DMS 273 (cell line): ENCODE measurements around the gene SNED1.
"Not testable (repeated sequence)": the region's sequence is repeated elsewhere in the genome, so short reads cannot be mapped to it uniquely, and the experiment has no call there.

ENCODE experiments used
- DNase-seq: peaks from one replicate; lab custom pipeline; 2025; ENCODE audit not compliant: unreplicated experiment; lab: John Stamatoyannopoulos, UW

SNED1 gene

DNA sequence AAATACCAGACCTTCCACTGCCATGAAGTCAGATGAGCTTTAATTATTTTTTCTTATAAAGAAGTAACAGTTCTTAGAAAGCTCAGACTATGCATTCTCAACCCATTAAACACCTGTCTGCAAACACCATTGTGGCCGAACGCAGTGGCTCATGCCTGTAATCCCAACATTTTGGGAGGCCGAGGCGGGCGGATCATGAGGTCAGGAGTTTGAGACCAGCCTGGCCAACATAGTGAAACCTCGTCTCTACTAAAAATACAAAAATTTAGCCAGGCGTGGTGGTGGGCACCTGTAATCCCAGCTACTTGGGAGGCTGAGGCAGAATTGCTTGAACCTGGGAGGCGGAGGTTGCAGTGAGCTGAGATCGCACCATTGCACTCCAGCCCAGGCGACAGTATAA lies 106.2 kb downstream of the SNED1 start:
- not testable (repeated sequence) for DNase-seq

DNA sequence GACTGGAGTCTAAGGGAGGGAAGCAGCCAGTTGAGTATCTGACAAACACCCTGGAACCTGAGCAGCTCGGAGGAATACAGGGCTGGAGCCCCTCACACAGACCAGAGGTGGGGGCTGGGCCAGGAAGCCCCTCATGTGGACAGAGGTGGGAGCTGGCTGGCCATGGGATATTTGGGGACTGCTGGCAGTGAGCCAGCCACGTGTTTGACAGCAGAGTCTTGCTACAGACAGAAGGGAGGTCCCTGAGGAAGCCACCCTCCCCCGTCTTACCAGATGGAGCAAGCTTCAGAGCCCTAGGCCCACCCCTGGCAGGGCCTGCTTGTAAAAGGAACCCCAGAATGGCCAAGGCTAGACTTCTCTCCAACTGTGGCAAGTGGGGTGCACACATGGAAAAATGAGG lies 107.2 kb downstream of the SNED1 start:
- DNase-seq: peak; percentile 62

DNA sequence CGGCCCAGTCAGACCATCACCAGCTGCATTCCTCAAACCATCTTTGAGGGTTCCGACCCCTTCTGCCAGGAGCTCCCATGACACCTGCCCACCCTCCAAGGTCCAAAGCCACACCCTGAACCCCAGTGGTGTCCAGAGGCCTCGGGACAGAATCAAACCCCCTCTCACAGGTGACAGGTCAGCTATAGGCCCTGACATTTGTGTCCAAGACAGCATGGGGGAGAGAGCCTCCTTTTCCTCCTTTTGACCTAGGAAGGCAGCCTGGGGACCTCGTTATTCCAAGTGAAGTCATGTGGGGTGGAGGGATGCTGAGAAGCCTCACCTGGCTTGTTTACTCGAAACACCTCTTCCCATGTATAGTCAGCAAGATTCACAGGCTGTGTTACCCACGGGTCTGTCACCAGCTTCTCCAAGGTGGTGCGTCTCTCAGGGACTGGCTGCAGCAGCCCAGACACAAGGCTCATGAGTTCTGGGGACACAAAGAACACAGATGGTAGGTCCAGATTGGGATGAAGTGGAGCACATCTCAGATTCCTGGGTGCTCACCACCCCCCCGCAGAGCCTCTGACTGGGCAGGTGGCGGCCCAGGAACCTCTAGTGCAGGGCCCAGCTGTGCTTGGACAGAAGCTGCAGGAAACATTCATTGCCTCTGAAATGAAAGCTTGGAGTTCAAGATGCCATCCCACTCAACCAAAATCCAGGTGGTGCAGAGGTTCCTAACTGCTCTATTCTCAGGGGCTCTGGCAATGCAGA lies 108.8 kb downstream of the SNED1 start:
- DNase-seq: peak; percentile 28

DNA sequence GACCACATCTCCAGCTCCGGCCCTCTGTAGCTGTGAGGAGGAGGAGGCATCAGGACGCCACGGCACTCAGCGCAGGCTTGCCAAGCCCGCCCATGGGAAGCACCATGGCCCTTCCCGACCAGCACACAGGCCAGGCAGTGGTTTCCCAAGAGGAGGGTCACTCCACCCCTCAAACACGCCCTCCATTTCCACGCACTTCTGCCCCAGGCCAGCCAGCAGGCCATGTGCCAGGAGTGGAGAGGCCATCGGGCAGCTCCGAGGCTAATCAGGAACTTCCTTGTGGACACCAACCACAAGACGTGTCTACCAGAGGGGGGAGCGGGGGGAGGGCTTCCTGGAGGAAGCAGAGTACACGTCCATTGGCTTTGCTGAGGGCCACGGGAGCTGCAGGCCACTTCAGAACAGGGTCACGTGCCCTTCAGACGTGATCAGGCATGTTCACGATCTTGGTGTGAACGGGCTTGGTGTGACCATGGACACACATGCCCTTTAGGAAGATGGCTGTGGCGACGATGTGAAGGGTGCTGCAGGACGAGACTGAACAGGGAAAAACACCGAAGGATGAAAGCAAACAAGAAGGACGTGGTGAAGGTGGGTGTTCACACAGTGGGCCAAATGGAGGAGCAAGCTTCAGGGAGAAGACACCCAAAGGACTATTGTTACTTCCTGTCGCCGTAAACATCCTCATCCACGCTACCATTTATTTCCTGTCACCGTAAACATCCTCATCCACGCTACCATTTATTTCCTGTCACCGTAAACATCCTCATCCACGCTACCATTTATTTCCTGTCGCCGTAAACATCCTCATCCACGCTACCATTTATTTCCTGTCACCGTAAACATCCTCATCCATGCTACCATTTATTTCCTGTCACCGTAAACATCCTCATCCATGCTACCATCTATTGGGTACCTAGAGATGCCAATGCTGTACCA lies 110.1 kb downstream of the SNED1 start:
- DNase-seq: no peak

DNA sequence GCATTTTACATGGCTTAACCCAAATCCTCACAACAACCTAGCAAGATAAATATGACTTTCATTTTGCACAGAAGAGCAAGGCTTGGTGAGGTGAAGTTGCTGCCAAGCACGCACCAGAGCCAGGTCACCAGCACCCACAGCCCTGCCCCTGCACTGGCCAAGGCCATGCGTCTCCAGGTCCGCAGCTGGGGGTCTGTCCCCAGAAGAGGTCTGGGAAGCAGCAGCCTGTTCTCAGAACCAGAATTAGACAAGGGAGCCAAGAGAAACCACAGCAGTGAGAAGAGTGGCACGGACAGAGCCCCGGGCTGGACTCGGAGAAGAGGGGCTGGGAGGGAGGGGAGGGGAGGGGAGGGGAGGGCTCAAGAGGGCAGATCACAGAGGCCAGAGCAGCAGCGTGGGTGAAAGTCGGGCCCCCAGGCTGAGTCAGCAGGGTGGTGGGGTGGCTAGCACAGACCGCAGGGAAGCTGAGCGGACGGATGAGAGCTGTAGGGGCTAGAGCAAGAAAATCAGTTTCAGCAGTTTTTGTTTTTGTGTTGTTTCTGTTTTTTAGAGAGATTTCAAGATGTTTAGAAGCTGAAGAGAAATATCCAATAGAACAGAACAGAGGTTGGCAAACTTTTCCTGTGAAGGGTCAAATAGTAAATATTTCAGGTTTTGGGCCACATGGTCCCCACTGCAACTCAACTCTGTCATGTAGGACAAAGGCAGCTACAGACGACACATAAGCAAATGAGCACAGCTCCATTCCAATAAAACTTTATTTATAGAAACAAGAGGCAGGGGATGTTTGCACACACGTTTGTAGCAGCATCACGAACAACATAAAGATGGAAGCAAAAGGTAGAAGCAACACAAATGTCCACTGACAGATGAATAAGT lies 111.0 kb downstream of the SNED1 start:
- no peak for DNase-seq

DNA sequence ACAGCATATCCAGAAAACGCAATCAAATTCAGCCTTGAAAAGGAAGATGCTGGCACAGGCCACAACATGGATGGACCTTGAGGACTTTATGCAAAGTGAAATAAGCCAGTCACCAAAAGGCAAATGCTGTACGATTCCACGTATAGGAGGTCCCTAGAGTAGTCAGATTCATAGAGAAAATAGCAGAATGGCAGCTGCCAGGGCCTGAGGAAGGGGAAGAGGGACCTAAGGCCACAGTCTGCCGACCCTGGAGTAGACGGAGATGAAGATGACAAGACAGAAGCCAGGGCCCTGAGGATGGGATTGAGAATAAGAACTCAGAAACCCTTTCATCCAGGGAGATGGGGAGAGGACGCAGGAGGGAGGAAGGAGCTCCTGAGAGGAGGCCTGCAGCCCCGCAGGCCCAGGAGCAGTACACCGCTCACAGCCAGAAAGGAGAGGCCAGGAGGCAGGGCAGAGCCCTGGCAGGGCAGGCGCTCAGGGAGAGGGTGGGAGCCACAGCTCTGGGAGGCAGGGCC lies 111.7 kb downstream of the SNED1 start:
- no peak for DNase-seq

DNA sequence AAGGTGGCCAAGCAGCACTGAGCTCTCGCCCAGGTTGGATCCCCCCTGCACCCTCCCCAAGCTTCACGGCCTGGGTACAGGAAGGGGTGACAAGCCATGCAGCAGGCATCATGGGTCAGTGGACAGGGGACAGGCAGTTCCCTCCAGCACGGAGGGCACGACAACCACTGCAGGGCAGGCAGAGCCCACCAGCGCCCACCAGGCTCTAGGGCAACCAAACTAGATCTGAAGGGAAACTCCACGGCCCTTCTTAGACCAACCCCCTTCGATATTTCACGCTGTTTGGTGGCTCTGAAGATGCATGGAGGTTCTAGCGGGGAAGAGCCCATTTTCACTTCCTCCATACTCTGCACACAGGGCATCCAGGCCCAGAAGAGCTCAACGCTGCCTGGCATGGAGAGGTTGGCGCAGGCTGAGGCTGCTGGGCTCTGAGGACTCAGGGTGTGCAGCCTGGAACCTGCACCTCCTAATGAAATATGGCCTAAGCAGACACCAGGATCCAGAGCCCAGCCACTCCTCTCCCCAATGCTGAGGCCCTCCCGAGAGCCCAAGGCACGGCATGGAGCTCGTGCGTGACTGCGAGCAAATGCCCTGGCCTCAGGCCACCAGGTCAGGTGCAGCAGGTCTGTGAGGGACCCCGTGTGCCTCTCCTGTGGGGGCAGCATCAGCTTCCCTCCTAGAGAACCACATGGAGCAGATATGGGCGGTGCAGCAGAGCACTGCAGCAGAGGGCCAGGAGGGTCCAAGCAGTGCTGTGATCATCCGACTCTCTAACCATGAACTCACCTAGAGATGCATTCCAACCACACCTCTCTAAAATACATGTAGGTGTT lies 112.4 kb downstream of the SNED1 start:
- no peak for DNase-seq

DNA sequence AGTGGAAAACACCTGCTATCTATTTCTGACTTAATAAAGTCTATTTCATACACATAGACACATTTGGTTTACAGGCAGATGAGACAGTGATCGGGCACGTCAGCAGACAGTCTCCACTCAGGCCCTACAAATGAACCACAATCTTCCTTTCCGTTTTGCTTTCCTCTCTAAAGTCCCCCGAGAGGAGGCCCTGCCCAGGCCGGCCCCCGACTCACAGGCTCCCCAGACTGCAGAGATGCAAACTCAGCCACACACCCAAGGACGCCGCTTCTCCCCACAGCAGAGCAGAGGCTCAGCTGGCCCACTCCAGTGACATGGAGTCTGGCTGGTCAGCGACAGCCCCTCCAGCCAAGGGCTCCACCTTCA lies 113.0 kb downstream of the SNED1 start:
- DNase-seq: no peak

DNA sequence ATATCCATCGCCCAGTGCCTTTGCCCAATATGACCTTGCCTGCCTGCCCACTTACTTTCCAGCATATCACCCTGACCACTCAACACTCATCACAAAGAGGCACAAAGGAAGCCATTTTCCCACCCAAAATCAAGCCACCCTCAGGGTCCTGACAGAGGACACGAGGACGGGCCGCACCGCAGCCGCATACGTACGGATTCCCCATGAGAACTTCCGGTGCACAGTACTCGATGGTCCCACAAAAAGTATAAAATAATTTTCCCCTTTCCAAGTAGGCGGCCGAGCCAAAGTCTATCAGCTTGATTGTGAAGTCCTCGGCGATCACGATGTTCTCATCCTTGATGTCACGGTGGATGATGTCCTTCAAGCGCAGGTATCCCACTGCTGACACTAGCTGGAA lies 113.6 kb downstream of the SNED1 start:
- no peak for DNase-seq

DNA sequence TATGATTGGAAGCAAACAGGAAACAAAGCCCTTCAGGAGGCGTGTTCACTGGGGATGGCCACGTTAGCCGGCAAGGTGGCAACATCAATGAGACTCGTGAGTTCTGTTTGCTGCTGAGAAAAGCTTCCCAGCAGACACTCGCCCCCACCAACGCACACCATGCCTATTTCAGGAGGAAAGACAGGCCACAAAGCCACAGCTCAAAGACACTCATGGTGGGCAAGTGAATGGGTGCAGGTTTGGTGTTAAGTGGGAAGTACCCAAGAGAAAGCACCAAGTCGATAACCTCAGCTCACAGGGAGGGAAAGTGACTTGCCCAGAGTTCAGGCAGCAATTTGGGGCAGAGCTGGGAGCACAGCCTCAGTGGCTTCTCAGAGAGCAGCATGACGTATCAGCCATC lies 114.2 kb downstream of the SNED1 start:
- no peak for DNase-seq

DNA sequence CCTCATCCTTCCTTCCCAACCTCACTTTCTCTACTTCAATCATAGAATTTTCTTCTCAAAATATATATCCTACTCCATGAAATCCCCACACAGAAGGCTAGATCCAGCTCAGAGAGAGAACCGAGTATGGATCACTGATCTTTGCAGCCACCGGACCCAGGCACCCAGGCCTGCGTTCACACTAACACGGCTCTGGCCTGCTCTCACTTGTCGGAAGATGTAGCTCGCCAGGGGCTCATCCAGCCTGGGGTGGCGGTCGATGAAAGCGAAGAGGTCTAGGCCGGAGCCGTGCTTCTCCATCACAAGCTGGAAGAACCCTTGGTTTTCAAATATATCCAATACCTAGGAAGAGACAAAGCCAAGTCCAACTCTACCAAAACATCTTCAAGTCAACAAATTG lies 116.4 kb downstream of the SNED1 start:
- no peak for DNase-seq

DNA sequence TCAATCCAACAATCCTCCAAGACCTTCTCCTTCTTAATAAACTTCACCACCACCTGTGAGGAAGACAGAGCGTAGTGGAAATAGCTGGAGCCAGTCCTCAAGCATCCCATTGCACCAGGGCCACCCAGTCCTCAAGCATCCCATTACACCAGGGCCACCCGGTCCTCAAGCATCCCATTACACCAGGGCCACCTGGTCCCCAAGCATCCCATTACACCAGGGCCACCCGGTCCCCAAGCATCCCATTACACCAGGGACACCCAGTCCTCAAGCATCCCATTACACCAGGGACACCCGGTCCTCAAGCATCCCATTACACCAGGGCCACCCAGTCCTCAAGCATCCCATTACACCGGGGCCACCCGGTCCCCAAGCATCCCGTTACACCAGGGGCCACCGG lies 116.9 kb downstream of the SNED1 start:
- DNase-seq: no peak

DNA sequence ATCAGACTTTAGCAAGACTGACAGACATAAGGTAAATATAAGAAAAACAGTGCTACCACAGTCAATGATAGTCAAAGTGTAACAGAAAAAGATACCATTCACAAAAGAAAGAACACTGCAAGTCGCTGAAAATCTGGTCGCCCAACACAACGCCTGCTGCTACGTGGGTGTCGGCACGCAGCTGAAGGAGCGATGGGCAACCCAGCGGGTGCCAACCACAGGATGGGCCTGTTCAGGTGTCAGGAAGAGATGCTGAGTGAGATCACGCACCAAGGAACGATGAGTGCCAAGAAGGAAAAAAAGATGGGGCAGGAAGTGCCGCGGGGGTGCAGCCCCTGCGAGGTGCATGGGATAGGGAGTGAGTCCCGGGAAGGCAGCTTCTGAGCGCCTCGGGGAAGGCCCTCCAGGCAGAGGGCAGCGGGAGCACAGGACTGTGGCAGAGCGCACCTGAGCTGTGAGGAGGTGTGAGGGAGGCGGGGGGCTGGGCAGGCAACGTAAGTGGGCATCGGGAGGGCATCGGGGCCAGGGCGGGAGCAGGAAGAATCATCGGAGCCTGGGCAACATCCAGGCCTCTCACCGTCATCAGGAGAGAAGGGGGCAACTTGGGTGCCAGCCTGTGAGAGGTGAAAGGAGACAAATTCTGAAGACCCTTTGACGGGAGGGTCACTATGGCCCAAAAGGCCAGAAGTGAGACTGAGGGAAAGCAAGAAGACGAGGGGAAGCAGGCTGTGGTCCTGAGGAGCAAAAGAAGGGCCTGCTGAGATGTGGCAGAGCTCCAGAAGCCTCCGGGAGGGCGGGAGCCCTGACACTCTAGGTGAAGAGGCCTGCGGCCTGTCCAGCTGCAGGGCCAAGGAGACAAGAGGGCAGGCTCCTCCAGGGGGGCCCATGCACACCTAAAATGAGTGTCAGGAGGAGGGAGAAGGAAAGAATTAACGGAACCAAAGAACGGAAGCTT lies 118.5 kb downstream of the SNED1 start:
- DNase-seq: no peak

DNA sequence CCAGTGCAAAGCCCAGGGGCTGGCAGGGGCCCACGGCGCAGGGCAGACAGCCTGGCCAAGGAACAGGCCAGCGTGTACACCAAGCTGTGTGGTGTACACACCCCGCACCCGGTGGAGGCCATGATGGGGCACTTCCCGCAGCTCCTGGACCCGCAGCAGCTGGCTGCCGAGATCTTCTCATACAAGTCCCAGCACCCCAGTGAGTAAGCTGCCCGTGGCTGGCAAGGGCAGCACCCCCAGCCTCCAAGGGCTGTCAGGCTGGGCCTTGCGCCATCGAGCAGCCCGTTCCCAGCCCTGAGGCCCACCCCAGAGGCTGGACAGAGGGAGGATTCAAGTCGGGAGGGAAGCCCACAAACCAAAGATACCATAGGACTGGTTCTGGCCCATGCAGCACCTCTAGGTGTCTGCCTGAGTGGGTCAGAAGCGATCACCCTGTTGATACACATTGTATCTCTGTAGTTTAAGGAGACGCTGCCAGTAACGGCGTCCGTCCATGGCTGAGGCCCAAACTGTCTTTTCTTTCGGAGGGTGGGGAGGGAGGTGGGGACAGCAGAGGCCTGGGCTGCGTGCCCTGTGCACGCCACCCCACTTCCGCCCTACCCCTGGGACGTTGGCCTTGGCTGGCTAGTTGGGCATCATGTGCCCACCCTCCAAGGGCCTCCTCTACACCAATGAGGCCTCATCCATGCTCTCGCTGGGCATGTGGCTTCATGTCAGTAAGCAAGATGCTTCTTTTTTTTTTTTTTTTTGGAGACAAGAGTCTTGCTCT lies 120.5 kb downstream of the SNED1 start:
- DNase-seq: no peak

DNA sequence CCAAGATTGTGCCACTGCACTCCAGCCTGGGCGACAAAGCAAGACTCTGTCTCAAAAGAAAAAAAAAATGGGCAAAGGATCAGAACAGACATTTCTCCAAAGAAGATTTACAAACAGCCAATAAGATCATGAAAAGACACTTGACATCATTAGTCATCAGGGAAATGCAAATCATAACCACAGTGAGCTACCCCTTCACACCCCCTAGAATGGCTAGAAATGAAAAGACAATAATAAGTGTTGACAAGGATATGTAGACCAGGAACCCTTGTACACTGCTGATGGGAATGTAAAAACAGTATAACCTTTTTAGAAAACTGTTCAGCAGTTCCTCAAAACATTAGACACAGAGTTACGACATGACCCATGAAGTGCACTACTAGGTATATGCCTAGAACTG lies 122.0 kb downstream of the SNED1 start:
- no peak for DNase-seq

DNA sequence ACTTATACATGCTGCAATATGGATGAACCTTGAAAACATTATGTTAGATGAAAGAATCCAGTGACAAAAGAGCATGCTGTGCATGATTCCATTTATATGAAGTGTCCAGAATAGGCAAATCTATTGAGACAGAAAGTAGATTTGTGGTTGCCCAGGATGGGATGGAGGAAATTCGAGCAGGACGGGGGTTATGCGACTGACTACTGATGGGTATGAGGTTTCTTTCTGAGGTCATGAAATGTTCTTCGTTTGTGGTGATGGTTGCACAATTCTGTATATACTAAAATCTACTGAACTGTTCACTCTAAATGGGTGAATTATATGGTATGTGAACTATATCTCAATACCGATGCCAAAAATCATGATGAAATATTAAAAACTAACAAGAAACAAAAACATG lies 122.6 kb downstream of the SNED1 start:
- DNase-seq: no peak

DNA sequence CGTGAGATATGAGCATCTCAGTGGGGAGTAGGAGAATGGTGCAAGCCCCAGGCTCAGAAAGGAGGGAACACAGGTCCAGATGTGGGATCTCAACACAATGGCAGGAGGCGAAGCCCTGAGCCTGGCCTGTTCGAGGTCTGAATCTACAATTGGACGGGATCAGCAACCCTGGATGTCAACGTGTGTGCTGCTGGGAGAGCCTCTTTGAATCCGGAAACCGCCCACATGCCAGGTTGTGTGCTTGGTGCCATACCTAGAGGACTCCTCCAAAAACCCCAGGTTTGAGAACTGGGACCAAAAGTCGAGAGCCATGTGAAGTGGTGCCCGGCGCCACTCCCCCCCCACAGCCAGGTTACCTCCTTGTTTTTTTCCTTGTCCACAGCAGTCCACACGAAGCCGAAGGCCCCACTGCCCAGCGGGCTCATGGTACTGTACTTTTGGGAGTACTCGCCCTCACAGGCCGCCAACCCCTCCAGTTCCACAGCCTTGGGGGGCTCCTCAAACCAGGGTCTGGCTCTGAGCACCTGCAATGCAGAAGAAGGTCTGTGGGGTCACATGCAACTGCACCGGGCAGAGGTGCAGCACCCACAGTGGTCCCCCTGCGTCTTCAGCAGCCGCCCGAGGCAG lies 124.1 kb downstream of the SNED1 start:
- no peak for DNase-seq
